RWPE2 (cell line): ENCODE results near the gene ULK2.
"Not testable (repeated sequence)": the region's sequence is repeated elsewhere in the genome, so short reads cannot be mapped to it uniquely, and the experiment has no call there.

ENCODE experiments used
- ATAC-seq: fragments of 200-7000 bp; cut with Tn5 transposase; 3 replicates; pipeline ENCODE4 v1.9.1; 2021; ENCODE audit warnings: low read depth
- DNase-seq: peaks from one replicate; pipeline ENCODE4 v3.0.0-alpha.2; 2020; ENCODE audit warnings: low spot score
- H3K27ac ChIP-seq: fragments of 450-650 bp; 2 replicates; pipeline ENCODE4 v1.5.1; 2017; ENCODE audit warnings: mild to moderate bottlenecking; ENCODE audit not compliant: poor library complexity, severe bottlenecking
- H3K27me3 ChIP-seq: fragments of 250-450 bp; sonication (Bioruptor Pico); 2 replicates; pipeline ENCODE4 v1.5.1; 2021; ENCODE audit warnings: mild to moderate bottlenecking, moderate library complexity; ENCODE audit not compliant: insufficient read depth, poor library complexity, severe bottlenecking
- H3K36me3 ChIP-seq: fragments of 250-450 bp; sonication (Bioruptor Pico); 2 replicates; pipeline ENCODE4 v1.5.1; 2020; ENCODE audit warnings: low read depth, mild to moderate bottlenecking, moderate library complexity
- H3K4me1 ChIP-seq: fragments of 250-450 bp; sonication (Bioruptor Pico); 2 replicates; pipeline ENCODE4 v1.5.1; 2021; ENCODE audit warnings: mild to moderate bottlenecking, moderate library complexity; ENCODE audit not compliant: insufficient read depth, poor library complexity, severe bottlenecking
- H3K4me3 ChIP-seq: fragments of 250-450 bp; sonication (Bioruptor Pico); 2 replicates; pipeline ENCODE4 v1.5.1; 2021; ENCODE audit warnings: mild to moderate bottlenecking, moderate library complexity; ENCODE audit not compliant: severe bottlenecking
- H3K9me3 ChIP-seq: fragments of 250-450 bp; sonication (Bioruptor Pico); 2 replicates; pipeline ENCODE4 v1.5.1; 2021; ENCODE audit warnings: mild to moderate bottlenecking, moderate library complexity; ENCODE audit not compliant: severe bottlenecking
- CTCF ChIP-seq: fragments of 450-650 bp; IDR thresholded peaks from one replicate; pipeline ENCODE4 v1.5.1; 2017; ENCODE audit warnings: mild to moderate bottlenecking, moderate library complexity; ENCODE audit not compliant: poor library complexity, severe bottlenecking

Gene ULK2

GRCh38 chr17:19896679-19897078, 28.9 kb upstream of the ULK2 start:
- DNase-seq: no peak
- H3K4me1 ChIP-seq: peaks cover 11% of the 10 kb centered on the region
- H3K27ac ChIP-seq: no peak overlapping the region
- ATAC-seq: no peak
- no peak overlapping the region for H3K4me3 ChIP-seq
- H3K27me3 ChIP-seq: no peaks in the 10 kb centered on the region
- H3K36me3 ChIP-seq: no peaks in the 10 kb centered on the region
- H3K9me3 ChIP-seq: no peaks in the 10 kb centered on the region
- no peak for TF ChIP-seq CTCF

DNA sequence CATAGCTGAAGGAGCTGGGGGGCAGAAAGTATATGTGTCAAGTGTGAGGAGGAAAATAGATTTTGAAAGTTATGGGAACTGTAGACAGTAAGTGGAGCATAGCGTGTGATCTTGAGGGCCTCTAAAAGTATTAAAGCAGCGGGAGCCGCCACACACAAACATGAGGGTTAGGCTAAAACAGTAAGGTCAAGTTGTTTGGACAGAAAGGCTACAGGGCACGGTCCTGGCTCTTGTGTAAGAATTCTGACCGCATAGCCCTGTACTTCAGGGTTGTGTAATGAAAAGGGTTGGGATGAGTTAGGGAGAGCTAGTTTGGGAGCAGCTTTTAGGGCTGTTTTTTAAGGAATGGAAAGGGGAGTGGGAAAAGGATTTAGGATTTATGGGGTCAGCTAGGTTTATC, 22.8 kb upstream of the ULK2 start:
- H3K4me1 ChIP-seq, H3K27ac ChIP-seq, H3K36me3 ChIP-seq, ATAC-seq, H3K4me3 ChIP-seq, H3K27me3 ChIP-seq, DNase-seq, H3K9me3 ChIP-seq: not testable (repeated sequence)

DNA sequence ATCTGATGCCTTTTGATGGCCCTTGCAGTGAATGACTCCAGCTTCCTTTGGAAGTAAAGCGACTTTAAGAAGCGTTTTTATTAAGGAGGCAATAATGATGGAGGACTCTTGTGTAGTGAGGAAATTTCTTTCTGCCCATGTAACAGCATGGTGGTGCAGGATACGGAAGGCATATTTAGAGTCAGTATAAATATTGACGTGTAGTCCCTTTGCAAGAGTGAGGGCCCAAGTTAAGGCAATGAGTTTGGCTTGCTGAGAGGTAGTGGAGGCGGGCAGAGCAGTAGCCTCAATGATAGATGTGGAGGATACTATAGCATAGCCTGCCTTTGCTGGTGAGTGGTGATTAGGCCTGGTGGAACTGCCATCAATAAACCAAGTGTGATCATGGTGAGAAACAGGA, 22.3 kb upstream of the ULK2 start:
- H3K9me3 ChIP-seq, DNase-seq, H3K36me3 ChIP-seq, H3K4me3 ChIP-seq, H3K27me3 ChIP-seq, H3K27ac ChIP-seq, H3K4me1 ChIP-seq, ATAC-seq: not testable (repeated sequence)

- Histone ChIP-seq H3K9me3 (no peaks in the 10 kb centered on the region), H3K4me3 (no peak overlapping the region), H3K27ac (no peak overlapping the region), H3K36me3 (no peaks in the 10 kb centered on the region), H3K4me1 (no peaks in the 10 kb centered on the region), H3K27me3 (no peaks in the 10 kb centered on the region)
- DNase-seq (no peak), ATAC-seq (no peak)
- TF ChIP-seq CTCF: no peak
These were observed 18.4 kb upstream of the ULK2 start for GRCh38 chr17:19886116-19886515.

DNA sequence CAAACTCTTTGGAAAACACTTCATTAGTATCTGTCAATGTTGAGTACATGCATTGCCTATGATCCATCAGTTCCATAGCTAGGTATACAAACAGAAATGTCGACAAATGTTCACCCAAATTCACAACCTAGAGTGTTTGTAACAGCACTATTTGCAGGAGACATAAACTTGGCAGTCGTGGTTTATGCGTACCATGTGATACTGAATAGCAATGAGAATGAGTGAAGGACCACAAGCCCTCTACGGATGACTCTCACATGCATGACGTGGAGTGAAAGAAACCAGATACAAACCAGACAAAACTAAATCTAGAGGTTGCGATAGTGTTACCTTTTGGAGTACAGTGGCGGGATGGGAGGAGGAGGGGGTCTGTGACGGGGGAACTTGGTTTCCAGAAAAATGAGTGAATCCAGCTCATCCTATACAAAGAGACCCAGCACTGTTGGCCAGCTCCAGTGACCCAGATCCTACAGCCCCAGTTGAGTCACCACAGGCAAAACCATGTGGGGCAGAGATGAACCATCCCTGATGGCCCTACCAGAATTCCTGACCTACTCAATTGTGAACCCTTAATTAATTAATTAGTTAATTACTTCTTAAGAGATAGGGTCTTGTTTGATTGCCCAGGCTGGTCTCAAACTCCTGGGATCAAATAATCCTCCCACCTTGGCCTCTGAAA, 15.9 kb upstream of the ULK2 start:
- Histone ChIP-seq H3K4me1 (no peaks in the 10 kb centered on the region), H3K27ac (no peak overlapping the region), H3K27me3 (no peaks in the 10 kb centered on the region), H3K36me3 (no peaks in the 10 kb centered on the region), H3K4me3 (no peak overlapping the region), H3K9me3 (no peaks in the 10 kb centered on the region)
- DNase-seq: no peak
- no peak for TF ChIP-seq CTCF
- no peak for ATAC-seq

GRCh38 chr17:19880393-19880792, 12.7 kb upstream of the ULK2 start:
- Histone ChIP-seq H3K4me1 (no peaks in the 10 kb centered on the region), H3K27me3 (no peaks in the 10 kb centered on the region), H3K36me3 (no peaks in the 10 kb centered on the region), H3K9me3 (no peaks in the 10 kb centered on the region), H3K4me3 (no peak overlapping the region), H3K27ac (no peak overlapping the region)
- DNase-seq (no peak), ATAC-seq (no peak)
- no peak for TF ChIP-seq CTCF
